NCI-H748 (cell line): Measurements from ENCODE around the gene TP53BP1.
A peak's percentile ranks its signal among the peaks of the same experiment; 100 is the strongest.

Experiments used
- DNase-seq: peaks from one replicate; lab custom pipeline; 2025; ENCODE audit not compliant: unreplicated experiment; lab: John Stamatoyannopoulos, UW

Gene TP53BP1

GRCh38 chr15:43493703-43494472 is 932 bp upstream of the TP53BP1 start:
- DNase-seq = peak; percentile 20

GRCh38 chr15:43492266-43492665 is 690 bp downstream of the TP53BP1 start:
- DNase-seq = peak; percentile 32

- peak; percentile 7 for DNase-seq
Observed at GRCh38 chr15:43489191-43489590, 3.8 kb downstream of the TP53BP1 start.

GRCh38 chr15:43488790-43489189 is 4.2 kb downstream of the TP53BP1 start:
- no peak for DNase-seq

- no peak for DNase-seq
Observed at GRCh38 chr15:43487271-43487895, 5.6 kb downstream of the TP53BP1 start.

- no peak for DNase-seq
Observed at GRCh38 chr15:43484455-43484854, 8.5 kb downstream of the TP53BP1 start.

- no peak for DNase-seq
Observed at GRCh38 chr15:43483297-43484128, 9.4 kb downstream of the TP53BP1 start.

GRCh38 chr15:43473885-43474284 is 19.1 kb downstream of the TP53BP1 start:
- no peak for DNase-seq

- DNase-seq = no peak
Observed at GRCh38 chr15:43471975-43472374, 21.0 kb downstream of the TP53BP1 start.

GRCh38 chr15:43469867-43470266 is 23.1 kb downstream of the TP53BP1 start:
- DNase-seq = no peak

GRCh38 chr15:43465100-43465499 is 27.9 kb downstream of the TP53BP1 start:
- no peak for DNase-seq

- no peak for DNase-seq
Observed at GRCh38 chr15:43463998-43464397, 29.0 kb downstream of the TP53BP1 start.

- no peak for DNase-seq
Observed at GRCh38 chr15:43463507-43463906, 29.4 kb downstream of the TP53BP1 start.

GRCh38 chr15:43449981-43450380 is 43.0 kb downstream of the TP53BP1 start:
- no peak for DNase-seq

GRCh38 chr15:43446344-43446743 is 46.6 kb downstream of the TP53BP1 start:
- no peak for DNase-seq

- DNase-seq = no peak
Observed at GRCh38 chr15:43441316-43441715, 51.6 kb downstream of the TP53BP1 start.

GRCh38 chr15:43440721-43441281 is 52.2 kb downstream of the TP53BP1 start:
- peak; percentile 1 for DNase-seq

GRCh38 chr15:43439268-43439667 is 53.7 kb downstream of the TP53BP1 start:
- no peak for DNase-seq

GRCh38 chr15:43436395-43436794 is 56.6 kb downstream of the TP53BP1 start:
- DNase-seq = no peak

- no peak for DNase-seq
Observed at GRCh38 chr15:43434446-43434845, 58.5 kb downstream of the TP53BP1 start.

- no peak for DNase-seq
Observed at GRCh38 chr15:43433661-43434303, 59.2 kb downstream of the TP53BP1 start.
